ENCODE data around the gene DNMT3A.

Gene DNMT3A

GRCh38 chr2:25324251-25324650 is 17.5 kb downstream of the DNMT3A start:
- no peak for TF ChIP-seq CTCF (conservative IDR thresholded peaks at IDR 0.05; ENCODE audit: control insufficient read depth, insufficient read depth, low read depth, low read length)
- no peak for DNase-seq (ENCODE audit: low read depth)
- H3K4me3 ChIP-seq (ENCODE audit: control insufficient read depth, low read depth, low read length) = no peak overlapping the region

GRCh38 chr2:25323610-25324189 is 18.0 kb downstream of the DNMT3A start:
- TF ChIP-seq CTCF (conservative IDR thresholded peaks at IDR 0.05; ENCODE audit: control insufficient read depth, insufficient read depth, low read depth, low read length) = no peak
- no peak for DNase-seq (ENCODE audit: low read depth)
- H3K4me3 ChIP-seq (ENCODE audit: control insufficient read depth, low read depth, low read length) = no peak overlapping the region

- TF ChIP-seq CTCF (conservative IDR thresholded peaks at IDR 0.05; ENCODE audit: control insufficient read depth, insufficient read depth, low read depth, low read length) = no peak
- DNase-seq (ENCODE audit: low read depth) = peak; percentile 35
- H3K4me3 ChIP-seq (ENCODE audit: control insufficient read depth, low read depth, low read length) = no peak overlapping the region
These were observed 18.6 kb downstream of the DNMT3A start for GRCh38 chr2:25323042-25323514.

- TF ChIP-seq CTCF (conservative IDR thresholded peaks at IDR 0.05; ENCODE audit: control insufficient read depth, insufficient read depth, low read depth, low read length) = no peak
- H3K4me3 ChIP-seq (ENCODE audit: control insufficient read depth, low read depth, low read length) = no peak overlapping the region
- peak; percentile 36 for DNase-seq (ENCODE audit: low read depth)
These were observed 19.4 kb downstream of the DNMT3A start for GRCh38 chr2:25322312-25322711.

GRCh38 chr2:25320077-25320476 is 21.6 kb downstream of the DNMT3A start:
- TF ChIP-seq CTCF (conservative IDR thresholded peaks at IDR 0.05; ENCODE audit: control insufficient read depth, insufficient read depth, low read depth, low read length) = no peak
- no peak for DNase-seq (ENCODE audit: low read depth)
- no peak overlapping the region for H3K4me3 ChIP-seq (ENCODE audit: control insufficient read depth, low read depth, low read length)

- DNase-seq (ENCODE audit: low read depth) = no peak
- no peak for TF ChIP-seq CTCF (conservative IDR thresholded peaks at IDR 0.05; ENCODE audit: control insufficient read depth, insufficient read depth, low read depth, low read length)
- H3K4me3 ChIP-seq (ENCODE audit: control insufficient read depth, low read depth, low read length) = no peak overlapping the region
These were observed 25.6 kb downstream of the DNMT3A start for GRCh38 chr2:25316101-25316500.

- TF ChIP-seq CTCF (conservative IDR thresholded peaks at IDR 0.05; ENCODE audit: control insufficient read depth, insufficient read depth, low read depth, low read length) = no peak
These were observed 26.4 kb downstream of the DNMT3A start for GRCh38 chr2:25315316-25315680.

More at GRCh38 chr2:25315316-25315680, 26.4 kb downstream of the DNMT3A start:
- no peak overlapping the region for H3K4me3 ChIP-seq (ENCODE audit: control insufficient read depth, low read depth, low read length)
- DNase-seq (ENCODE audit: low read depth) = no peak

Measured in fibroblast of mammary gland (primary cell).